GM21619 (cell line): ENCODE measurements around the gene ACSM2B.
"Not testable (repeated sequence)": the region's sequence is repeated elsewhere in the genome, so short reads cannot be mapped to it uniquely, and the experiment has no call there.

Experiments
- ATAC-seq: cut with Tn5 transposase; IDR thresholded peaks from one replicate; pipeline ENCODE4 v1.9.1; 2021; ENCODE audit not compliant: unreplicated experiment

Gene ACSM2B

GRCh38 chr16:20576145-20576544 is at the start of gene ACSM2B:
Gene ACSM2B (minus strand): TSS chr16:20576367. CDS start chr16:20564845, 11,522 bp downstream.
- ATAC-seq: not testable (repeated sequence)

- ATAC-seq: no peak
Measured at GRCh38 chr16:20624882-20625807, 49.0 kb upstream of the ACSM2B start.

- no peak for ATAC-seq
Measured at GRCh38 chr16:20624205-20624604, 48.0 kb upstream of the ACSM2B start.

GRCh38 chr16:20622498-20622870 is 46.3 kb upstream of the ACSM2B start:
- ATAC-seq: no peak

GRCh38 chr16:20621406-20621805 is 45.2 kb upstream of the ACSM2B start:
- no peak for ATAC-seq

- no peak for ATAC-seq
Measured at GRCh38 chr16:20620770-20621169, 44.6 kb upstream of the ACSM2B start.

- no peak for ATAC-seq
Measured at GRCh38 chr16:20620003-20620402, 43.8 kb upstream of the ACSM2B start.

GRCh38 chr16:20617271-20617670 is 41.1 kb upstream of the ACSM2B start:
- ATAC-seq: no peak

- ATAC-seq: no peak
Measured at GRCh38 chr16:20614186-20615141, 38.3 kb upstream of the ACSM2B start.

GRCh38 chr16:20613481-20614185 is 37.5 kb upstream of the ACSM2B start:
- no peak for ATAC-seq

GRCh38 chr16:20612551-20613480 is 36.6 kb upstream of the ACSM2B start:
- ATAC-seq: no peak

GRCh38 chr16:20611975-20612481 is 35.9 kb upstream of the ACSM2B start:
- no peak for ATAC-seq

- no peak for ATAC-seq
Measured at GRCh38 chr16:20611350-20611902, 35.3 kb upstream of the ACSM2B start.

- no peak for ATAC-seq
Measured at GRCh38 chr16:20610892-20611349, 34.8 kb upstream of the ACSM2B start.

GRCh38 chr16:20610211-20610891 is 34.2 kb upstream of the ACSM2B start:
- ATAC-seq: no peak

GRCh38 chr16:20602205-20602604 is 26.0 kb upstream of the ACSM2B start:
- ATAC-seq: not testable (repeated sequence)

- ATAC-seq: not testable (repeated sequence)
Measured at GRCh38 chr16:20599475-20599874, 23.3 kb upstream of the ACSM2B start.

- ATAC-seq: no peak
Measured at GRCh38 chr16:20598832-20599469, 22.8 kb upstream of the ACSM2B start.
